GM19239 (cell line): ENCODE data around the gene DDO.
A peak's percentile ranks its signal among the peaks of the same experiment; 100 is the strongest.

ENCODE experiments used
- DNase-seq: peaks from one replicate; pipeline ENCODE4 v3.0.0; 2011; ENCODE audit warnings: low spot score; ENCODE audit not compliant: insufficient read length
- FAIRE-seq: peaks from 2 replicates; lab custom pipeline; 2011; peaks lifted over from hg19 to GRCh38; lab: Jason Lieb, UNC

The DDO gene

GRCh38 chr6:110378552-110378951 lies 36.8 kb downstream of the DDO start:
- FAIRE-seq, result no peak
- no peak for DNase-seq

DNA sequence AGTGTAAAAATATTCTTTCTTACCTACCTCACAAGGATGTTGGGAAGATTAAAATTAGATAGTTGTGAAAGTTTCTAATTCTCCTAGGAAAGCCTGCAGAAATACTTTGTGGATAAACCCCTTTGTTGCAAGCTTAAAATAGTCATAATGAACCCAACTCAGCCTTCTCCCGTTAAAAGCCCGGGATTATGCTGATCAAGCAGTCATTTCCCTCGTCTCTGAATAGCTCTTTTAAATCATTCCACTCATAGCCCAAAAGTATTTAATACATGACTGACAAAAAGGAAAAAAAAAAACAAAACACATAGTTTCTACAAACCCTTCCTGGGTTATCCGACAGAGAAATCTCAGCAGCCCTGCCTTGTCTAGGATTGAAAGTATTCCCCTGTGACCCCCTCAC lies 46.3 kb downstream of the DDO start:
- FAIRE-seq, result no peak
- no peak for DNase-seq

GRCh38 chr6:110368284-110368683 lies 47.1 kb downstream of the DDO start:
- DNase-seq, result no peak
- no peak for FAIRE-seq

GRCh38 chr6:110367825-110368224 lies 47.5 kb downstream of the DDO start:
- DNase-seq (no peak), FAIRE-seq (no peak)

DNA sequence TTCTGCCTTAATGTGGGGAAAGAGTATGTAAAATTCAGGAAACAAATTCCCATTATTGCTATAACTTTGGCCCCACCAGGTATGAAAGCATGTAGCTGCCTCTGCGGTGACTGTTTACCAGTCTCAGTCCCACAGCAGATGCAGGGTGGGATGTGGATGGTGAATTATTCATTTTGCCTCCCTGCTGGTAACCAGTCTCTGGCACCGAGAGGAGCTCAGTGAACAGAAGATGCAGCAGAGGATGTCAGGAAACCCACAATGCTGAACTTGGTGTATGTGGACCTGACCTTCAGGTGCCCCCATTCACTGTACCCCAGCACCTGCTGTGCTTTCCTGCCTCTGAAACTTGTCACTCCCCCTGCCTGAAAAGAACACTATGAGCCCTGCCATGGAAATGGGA lies 48.4 kb downstream of the DDO start:
- no peak for DNase-seq
- FAIRE-seq, result no peak

DNA sequence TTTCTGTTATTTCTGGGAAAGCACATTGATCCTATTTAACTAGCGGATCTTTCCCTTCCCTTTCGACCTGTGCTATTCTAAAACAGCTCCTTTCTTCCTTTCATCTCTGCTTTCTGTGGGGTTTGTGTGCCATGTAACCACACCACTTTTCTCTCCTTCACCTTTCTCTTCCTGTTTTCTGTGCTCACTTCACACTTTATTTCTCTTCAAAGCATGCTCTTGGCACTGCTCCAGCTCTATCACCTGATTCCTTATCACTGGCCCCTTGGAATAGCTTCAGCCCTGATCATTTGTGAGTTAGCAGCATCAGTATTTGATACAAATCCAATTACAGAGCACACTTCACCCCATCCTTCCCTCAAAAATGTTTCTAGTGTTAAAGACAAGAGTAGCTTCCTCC lies 49.1 kb downstream of the DDO start:
- FAIRE-seq, result no peak

GRCh38 chr6:110364364-110365105 lies 50.8 kb downstream of the DDO start:
- no peak for FAIRE-seq
- DNase-seq, result no peak

More for the DNA sequence above, 49.1 kb downstream of the DDO start:
- DNase-seq, result no peak

DNA sequence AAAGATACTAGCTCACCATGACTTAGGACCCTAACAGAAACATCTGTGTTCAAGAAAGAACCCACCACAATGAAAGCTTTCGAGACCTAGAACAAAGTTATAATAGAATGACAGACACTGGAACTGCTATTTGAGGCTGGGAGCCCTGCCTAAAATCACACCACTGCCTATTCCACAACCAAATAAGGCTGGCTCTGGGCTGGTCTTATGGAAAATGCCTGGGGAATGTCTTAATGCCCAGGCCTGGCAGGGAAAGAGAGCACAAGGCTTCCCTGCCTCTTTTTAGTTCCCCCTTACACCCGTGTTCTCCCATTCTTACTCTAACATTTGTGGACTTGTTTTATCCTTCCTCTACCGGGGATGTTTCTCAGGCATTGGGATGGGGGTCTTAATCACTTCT lies 51.6 kb downstream of the DDO start:
- FAIRE-seq (no peak), DNase-seq (no peak)

DNA sequence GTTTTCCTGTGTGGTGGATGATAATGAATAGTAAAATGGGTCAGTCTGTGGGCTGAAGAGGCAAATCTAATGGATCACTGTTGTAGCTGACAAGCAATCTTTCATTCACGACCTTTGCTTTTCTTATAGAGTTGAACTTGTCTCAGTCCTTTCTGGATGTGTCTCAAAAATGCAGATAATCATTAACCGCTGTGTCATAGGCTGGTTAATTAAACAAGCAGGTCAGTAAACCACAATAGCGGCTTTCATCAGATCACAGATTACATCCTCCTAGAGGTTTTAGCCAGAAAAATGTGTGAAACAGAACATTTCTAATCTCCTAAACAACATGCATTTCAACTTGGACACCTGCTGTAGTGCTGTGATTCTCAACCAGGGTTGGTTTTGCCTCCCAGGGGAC lies 54.7 kb downstream of the DDO start:
- DNase-seq, result no peak
- FAIRE-seq, result no peak

GRCh38 chr6:110359556-110359955 lies 55.8 kb downstream of the DDO start:
- DNase-seq (no peak), FAIRE-seq (no peak)

DNA sequence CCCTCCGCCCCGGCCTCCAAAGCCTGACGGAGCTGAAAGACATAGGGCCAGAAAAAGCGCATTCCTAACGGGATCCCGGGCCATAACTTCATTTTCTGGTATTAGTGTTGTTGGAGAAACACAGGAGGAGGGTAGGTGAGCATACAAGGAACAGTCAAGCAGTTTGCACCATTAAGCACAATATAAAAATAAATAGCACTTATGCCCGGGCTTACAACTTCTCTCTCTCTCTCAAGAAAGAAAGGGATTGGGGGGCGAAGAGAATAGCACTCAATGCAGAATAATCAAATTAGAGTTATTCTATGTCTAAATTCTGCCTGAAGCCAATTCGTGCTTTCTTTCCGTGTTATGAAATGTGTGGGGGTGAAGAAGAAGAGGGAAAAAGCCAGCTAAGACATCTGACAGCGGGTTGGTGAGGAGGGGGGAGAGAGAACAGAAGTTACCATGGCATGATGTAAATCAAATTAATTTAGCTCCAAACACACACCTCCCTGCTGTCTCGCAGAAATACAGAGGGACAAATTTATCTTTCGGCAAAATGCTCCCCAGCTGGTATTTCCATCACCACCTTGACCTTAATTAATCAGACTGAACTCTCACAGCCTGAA lies 56.7 kb downstream of the DDO start:
- DNase-seq (no peak), FAIRE-seq (no peak)

DNA sequence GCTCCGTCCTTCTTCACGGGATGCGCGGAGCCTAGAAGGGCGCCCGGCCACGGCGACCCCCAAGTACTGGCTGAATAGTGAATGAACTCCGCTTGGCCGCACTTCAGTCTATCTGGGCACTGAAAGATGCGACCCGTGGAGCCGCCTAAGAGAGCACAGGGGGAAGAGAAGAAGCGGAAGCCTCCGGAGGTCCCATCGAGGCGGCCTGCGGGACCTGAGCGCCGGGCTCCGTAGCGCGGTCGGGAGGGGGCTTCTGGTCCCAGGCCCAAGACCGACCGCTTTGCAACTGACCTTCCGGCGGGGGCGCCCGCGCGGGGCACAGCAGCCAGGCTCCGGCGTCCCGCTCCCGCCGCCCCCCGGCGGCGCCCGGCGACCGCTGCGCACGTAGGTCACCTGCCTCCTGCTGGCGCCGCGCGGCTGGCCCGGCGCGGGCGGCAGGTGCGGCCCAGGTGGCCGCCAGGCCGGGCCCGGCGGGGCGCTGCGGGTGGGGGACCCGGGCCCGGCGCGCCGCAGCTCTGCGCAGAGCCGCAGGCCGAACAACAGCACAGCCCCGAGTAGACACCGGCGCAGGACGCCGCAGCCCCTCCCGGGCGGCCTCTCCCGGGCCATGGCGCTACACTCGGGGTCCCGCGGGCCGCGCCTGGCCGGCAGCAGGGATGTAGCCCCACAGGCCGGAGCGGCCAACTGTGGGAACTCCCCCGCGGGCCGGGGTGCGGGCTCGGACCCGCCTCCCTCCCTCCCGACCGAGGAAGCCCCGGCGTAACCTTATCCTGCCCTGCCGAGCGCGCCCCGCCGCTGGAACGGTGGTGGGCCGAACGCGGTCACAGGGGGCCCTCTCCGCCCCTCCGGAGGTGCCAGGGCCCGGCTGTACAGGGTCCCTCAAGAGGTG lies 57.5 kb downstream of the DDO start, which contains the start of gene METTL24:
Gene METTL24 (minus strand): TSS at position 686 of the 889 bp plus-strand sequence. CDS start 77 bp downstream, at position 609.
- DNase-seq (peak; percentile 9), FAIRE-seq (no peak)

DNA sequence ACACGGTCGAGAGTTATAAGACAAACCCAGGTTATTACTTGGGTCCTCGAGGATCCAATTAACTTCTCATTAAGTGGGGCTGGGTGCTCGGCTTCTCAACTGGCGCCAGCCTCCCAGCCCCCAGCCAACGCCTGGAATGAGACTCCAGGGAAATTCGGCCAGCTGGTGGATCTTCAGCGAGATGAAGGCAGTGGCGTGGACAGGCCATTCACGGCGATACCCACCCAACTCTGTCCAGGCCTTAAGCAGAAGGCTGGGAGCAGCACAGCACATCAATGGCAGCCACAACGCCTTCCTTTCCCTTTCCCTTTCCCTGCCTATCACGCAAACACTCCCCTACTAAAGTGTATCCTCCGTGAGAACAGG lies 58.1 kb downstream of the DDO start:
- FAIRE-seq (no peak), DNase-seq (no peak)

DNA sequence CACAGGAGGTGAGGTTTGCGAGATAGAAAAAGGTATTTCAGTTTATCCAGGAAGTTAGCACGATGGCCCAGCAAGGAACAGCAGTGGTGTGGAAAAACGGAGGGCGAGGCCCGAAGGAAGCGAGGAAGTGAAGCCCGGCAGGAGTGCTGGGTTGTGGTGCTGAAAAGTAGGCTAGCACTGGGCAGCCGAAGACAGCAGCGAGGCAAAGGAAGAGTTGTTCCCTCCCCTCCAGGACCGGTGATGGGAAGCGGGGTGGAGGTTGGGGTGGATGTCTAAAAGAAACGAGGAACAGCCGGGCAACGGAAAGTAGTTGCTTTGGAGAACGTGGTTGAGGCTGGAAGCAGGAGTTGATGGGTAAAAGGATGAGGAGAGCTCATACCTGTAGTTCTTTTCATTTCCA lies 58.6 kb downstream of the DDO start:
- no peak for DNase-seq
- no peak for FAIRE-seq

DNA sequence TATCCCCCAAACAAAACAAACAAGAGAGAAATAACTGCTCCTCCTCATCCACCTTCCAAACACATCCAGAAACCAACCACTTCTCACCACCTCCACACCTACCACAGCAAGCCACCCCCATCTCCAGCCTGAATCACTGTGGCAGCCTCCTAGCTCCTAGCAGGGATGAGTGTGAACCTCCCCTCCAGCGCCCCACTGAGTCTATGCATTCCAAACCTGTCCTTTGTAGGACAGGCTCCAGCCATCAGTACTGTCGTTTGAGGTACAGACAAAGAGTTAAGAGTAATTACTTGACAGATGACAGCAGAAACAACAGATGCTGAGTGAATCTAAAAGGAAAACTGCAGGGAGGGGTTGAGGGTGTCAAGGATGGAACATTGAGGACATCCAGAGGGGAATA lies 59.6 kb downstream of the DDO start:
- DNase-seq (no peak), FAIRE-seq (no peak)

- no peak for DNase-seq
- no peak for FAIRE-seq
Observed at GRCh38 chr6:110355022-110355421, 60.4 kb downstream of the DDO start.

- FAIRE-seq (no peak), DNase-seq (no peak)
Observed at GRCh38 chr6:110354153-110354552, 61.2 kb downstream of the DDO start.

GRCh38 chr6:110353457-110354001 lies 61.8 kb downstream of the DDO start:
- DNase-seq (no peak), FAIRE-seq (no peak)

DNA sequence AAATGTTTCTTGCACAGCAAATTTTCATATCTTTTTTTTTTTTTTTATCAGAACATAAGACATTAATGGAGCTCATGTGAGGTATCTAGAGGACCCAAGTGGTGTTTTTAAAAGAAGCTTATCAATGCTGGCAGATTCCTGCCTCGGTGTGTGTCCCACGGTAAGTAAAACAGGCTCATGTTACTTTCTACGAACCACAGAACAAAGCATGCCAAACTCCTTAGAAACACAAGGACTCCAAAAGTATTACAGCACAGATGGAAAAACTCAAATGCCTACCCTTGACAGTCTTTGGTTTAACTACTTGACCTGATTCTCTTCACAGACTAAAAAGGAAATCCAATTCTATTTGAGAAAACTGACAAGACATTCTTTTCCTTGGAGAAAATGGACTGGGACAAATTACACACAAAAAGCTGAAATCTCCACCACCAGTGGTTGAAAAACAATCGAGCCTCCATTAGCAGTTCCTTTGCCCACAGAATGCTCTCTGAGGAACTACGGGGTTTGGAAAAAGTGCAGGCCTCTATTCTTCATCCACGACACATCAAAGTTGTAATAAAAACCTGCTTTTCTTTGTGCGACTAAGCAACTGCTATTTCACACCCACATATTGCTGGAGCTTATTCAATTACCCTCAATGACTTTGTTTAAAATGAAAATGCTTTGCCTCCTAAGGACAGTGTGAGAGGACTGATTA lies 62.7 kb downstream of the DDO start:
- DNase-seq, result no peak
- no peak for FAIRE-seq

DNA sequence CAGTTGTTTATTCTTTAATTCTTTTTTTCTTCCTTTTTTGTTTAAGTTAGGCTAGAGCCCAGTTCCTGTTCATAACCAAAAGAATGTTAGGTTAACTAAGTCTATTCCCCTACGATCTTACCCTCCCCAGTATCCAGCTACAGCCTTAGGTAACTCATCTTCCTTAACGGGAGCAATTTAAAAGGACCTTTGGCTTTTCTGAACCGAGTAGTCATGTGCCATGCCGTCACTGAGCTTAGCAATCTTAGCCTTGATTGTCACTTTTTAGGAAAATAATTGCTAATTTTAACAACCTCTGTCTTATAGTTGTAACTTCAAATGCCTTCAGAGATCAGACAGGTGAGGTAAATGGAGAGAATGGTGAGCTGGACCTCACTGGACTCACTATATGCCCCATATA lies 63.4 kb downstream of the DDO start:
- DNase-seq (no peak), FAIRE-seq (no peak)
